GM12801 (cell line): ENCODE results near the gene STARD9.

ENCODE experiments used
- TF ChIP-seq, protein P1 (sequence below): IDR thresholded peaks from one replicate; pipeline ENCODE4 v1.5.1; 2011; ENCODE audit warnings: control low read depth; ENCODE audit not compliant: insufficient read length; ENCODE audit errors: extremely low read depth

The STARD9 gene

DNA sequence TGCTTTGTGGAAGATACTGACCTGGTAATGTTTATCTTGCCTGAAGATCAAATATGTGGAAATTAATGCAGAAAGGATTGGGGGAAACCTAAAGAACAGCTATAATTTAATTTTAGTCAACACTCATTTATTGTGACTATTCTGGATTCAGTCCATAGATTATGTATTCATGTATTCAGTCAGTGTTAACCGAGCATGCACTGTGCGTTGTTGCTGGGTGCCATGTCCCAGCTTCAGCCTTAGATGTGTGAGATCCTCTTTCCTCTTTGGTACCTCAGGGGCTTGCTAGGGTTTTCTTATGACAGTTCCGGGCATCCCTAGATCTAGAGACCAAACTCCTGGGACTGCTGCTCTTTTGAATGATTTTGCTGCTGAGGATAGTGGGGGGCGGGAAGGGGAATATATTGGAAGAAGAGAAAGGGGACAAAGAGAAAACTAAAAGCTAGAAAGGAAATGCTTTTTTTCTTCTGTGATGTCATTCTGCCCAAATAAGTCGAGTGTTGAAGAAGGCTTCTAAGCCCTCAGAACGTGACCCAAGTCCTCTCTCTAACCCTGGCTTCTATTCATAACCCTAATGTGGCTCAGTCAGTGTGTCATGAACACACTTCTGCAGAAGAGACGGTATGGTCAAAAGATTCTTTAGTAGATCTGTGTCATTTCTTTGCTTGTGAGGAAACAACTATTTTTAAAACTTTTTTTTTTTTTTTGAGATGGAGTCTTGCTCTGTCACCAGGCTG lies 33.5 kb downstream of the STARD9 start:
- TF ChIP-seq, protein P1, sequence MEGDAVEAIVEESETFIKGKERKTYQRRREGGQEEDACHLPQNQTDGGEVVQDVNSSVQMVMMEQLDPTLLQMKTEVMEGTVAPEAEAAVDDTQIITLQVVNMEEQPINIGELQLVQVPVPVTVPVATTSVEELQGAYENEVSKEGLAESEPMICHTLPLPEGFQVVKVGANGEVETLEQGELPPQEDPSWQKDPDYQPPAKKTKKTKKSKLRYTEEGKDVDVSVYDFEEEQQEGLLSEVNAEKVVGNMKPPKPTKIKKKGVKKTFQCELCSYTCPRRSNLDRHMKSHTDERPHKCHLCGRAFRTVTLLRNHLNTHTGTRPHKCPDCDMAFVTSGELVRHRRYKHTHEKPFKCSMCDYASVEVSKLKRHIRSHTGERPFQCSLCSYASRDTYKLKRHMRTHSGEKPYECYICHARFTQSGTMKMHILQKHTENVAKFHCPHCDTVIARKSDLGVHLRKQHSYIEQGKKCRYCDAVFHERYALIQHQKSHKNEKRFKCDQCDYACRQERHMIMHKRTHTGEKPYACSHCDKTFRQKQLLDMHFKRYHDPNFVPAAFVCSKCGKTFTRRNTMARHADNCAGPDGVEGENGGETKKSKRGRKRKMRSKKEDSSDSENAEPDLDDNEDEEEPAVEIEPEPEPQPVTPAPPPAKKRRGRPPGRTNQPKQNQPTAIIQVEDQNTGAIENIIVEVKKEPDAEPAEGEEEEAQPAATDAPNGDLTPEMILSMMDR, result no peak

DNA sequence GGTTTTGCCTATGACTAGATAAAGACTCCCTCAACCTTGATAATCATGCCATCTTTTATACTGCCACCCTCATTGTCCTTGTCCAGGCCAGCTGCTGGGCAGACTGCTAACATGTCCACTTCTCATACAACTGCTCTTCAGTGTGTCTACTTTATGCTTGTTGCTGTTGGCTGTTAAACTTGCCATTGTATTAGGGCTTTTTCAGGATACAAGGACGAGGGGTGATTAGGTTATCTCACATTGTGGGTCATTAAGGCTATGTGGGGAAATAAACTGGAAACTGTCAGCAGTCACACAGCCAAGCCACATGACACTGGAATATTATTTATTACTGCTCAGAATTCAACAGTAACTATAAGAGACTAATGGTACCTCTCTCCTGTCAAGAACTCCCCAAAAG lies 36.1 kb downstream of the STARD9 start:
- TF ChIP-seq, protein P1, result no peak

DNA sequence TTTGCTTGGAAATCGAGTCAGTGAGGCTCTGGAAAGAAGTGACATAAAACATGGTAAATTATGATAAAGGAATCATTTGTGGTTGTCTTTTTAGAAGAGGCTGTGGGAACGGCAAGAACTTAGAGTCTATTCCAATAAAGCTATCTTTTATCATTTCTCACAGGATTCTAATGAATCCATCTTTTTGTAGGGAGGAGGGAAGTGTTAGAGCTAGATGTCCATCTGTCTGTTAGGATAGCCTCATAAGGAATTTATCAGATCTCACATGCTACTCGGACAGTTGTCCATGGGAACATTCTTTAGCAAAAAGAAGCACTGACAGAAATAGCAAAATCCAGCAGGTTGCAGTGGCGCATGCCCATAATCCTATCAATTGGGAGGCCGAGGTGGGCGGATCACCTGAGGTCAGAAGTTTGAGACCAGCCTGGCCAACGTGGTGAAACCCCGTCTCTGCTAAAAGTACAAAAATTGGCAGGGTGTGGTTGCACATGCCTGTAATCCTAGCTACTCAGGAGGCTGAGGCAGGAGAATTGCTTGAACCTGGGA lies 37.0 kb downstream of the STARD9 start:
- TF ChIP-seq, protein P1, result no peak

DNA sequence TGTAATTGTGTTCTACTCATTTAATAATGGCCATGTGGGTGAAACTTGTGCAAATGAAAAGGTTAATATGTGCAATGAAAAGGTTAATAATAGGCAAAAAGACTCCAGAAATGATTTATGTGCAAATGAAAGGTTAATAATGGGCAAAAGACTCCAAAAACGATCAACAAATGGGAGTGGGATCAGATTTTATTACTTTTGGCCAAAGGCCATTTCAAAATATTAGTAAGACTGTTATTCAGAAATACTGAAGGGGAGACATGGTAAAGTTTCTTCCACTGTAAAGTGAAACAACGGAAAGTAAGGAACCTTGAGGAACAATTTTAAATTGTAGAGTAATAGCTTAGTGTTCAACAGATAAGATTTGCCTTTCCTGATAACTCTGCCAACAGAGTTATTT lies 40.7 kb downstream of the STARD9 start:
- TF ChIP-seq, protein P1, result no peak

DNA sequence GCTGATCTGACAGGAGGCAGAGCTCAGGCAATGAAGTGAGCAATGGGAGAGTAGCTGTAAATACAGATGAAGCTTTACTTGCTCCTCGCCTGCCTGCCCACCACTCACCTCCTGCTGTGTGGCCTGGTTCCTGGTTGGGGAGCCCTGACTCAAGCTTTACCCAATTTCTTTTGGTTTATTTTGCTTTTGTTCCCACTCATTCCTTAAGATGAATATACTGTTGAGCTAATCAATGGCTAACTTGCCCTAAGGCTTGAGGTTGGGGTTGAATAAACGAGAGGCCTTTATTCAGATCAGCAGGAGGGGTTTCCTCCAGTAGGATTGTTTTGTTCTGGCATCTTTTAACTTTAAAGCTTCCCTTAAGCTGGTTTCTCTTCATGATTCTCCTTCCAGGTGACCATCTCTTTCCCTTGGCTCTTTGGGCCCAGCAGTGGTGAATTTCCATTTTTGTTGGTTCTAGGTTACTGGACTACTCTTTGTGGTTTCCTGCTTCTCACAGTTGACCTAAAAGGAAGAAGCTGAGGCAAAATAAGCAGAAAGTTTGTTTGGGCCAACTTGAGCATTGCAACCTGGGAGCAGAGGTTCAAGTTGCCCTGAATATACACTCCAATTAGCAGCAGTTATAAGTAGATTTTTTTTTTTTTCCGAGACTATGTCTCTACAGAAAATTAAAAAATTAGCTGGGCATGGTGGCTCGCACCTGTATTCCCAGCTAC lies 44.4 kb downstream of the STARD9 start:
- TF ChIP-seq, protein P1, result no peak

DNA sequence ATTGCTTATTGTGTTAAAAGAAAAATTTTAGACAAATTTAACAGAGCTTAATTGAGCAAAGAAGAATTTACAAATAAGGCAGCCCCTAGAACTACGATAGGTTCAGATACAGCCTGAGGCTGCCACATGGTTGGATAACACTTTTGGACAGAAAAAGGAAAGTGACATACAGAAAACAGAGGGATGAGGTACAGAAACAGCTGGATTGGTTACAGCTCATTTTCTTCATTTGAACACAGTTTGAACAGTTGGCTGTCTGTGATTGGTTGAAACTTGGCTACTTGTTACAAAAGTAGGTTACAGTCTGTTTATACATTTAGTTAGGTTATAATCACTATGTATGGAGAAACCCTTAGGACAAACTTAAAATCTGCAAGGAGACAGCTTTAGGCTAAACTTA lies 46.0 kb downstream of the STARD9 start:
- TF ChIP-seq, protein P1, result no peak

DNA sequence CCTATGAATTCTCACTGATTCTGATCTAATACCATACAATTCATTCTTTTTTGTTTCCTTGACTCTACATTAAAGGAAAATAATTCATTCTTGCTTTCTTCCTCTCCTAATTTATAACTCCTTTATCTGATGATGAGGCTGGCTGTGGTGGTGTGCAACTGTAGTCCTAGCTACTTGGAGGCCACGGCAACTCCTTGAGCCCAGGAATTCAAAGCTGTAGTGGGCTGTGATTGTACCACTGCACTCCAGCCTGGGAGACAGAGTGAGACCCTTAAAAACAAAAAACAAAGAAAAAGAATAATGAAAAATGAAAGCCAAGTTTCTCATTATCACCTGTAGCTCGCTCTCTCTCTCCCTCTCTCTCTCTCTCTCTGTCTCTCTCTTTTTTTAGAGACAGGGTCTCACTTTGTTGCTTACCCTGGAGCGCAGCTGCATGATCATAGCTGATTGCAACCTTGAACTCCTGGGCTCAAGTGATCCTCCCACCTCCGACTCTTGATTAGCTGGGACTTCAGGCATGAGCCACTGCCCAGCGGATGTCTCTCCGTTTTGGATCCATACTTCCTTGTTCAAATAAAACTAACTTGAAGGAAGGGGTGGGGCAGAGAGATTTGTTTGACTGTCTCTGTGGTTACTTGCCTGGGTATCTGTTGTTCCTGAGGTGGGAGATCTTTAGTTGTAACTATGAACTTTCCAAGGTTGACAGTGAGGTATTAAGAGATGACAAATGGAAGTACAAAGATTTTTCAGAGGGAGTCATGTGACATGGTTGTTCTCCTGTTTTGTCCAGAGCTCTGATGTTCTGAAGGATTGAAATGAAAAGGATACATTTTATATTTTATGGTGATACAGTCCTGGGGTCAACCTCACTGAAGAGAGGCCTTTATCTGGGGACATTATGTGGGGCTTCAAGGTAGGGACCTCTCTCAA lies 46.9 kb downstream of the STARD9 start:
- TF ChIP-seq, protein P1, result no peak
